ENCODE data around the gene CARMIL1.

DNA sequence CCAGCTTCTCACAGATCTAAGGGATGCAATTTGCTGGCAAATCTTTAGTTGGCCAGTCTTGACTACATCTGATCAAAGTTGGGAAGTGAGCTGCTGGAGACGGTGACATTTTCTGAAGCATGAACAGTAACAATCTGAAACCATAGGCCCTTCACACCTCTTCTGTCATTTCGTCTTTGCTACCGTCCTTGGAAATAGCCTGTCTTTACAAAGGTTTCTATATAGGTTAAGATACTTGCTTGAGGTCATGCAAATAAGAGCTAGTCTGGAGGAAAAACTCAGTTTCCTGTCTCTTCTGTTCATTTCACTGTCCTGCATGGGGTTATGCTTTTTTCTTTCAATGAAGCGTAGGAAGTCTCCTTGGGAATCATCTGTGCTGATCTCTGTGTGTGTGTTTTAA, 55.6 kb downstream of the CARMIL1 start:
- TF ChIP-seq, protein P1, sequence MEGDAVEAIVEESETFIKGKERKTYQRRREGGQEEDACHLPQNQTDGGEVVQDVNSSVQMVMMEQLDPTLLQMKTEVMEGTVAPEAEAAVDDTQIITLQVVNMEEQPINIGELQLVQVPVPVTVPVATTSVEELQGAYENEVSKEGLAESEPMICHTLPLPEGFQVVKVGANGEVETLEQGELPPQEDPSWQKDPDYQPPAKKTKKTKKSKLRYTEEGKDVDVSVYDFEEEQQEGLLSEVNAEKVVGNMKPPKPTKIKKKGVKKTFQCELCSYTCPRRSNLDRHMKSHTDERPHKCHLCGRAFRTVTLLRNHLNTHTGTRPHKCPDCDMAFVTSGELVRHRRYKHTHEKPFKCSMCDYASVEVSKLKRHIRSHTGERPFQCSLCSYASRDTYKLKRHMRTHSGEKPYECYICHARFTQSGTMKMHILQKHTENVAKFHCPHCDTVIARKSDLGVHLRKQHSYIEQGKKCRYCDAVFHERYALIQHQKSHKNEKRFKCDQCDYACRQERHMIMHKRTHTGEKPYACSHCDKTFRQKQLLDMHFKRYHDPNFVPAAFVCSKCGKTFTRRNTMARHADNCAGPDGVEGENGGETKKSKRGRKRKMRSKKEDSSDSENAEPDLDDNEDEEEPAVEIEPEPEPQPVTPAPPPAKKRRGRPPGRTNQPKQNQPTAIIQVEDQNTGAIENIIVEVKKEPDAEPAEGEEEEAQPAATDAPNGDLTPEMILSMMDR (IDR thresholded peaks at IDR 0.05) = no peak
- no peak for TF ChIP-seq POLR2A (IDR thresholded peaks at IDR 0.05)
